RWPE1 (cell line): ENCODE measurements around the gene P4HA2.

ENCODE experiments used
- CTCF ChIA-PET: fragments of 350-600 bp; sonication (Branson Sonifier 250); formaldehyde crosslinking; extraction: SDS; loops from one replicate; lab custom pipeline; 2021; lab: Yijun Ruan, JAX
- POLR2A ChIA-PET: fragments of 400-600 bp; formaldehyde crosslinking; extraction: SDS; loops from one replicate; lab custom pipeline; 2020; ENCODE audit warnings: antibody characterized with exemption; ENCODE audit not compliant: low non-redundant PET; lab: Yijun Ruan, JAX
- DNase-seq: peaks from one replicate; pipeline ENCODE4 v3.0.0; 2012; ENCODE audit warnings: low spot score
- H3K27ac ChIP-seq: fragments of 450-650 bp; 2 replicates; pipeline ENCODE4 v1.5.1; 2017
- CTCF ChIP-seq: fragments of 450-650 bp; conservative IDR thresholded peaks from 2 replicates; pipeline ENCODE4 v1.5.1; 2017; ENCODE audit warnings: low read depth, mild to moderate bottlenecking

Gene P4HA2

GRCh38 chr5:132268769-132269551 is 41.3 kb upstream of the P4HA2 start:
- no peak for DNase-seq
- H3K27ac ChIP-seq: peak overlapping the region; percentile 98
- POLR2A ChIA-PET: interaction anchor here (1.0 kb wide), 1 partner anchor 9 kb away, joined by 3 read pairs; no protein-coding TSS in a partner anchor
- TF ChIP-seq CTCF: no peak
- CTCF ChIA-PET: interaction anchor here (1.0 to 1.3 kb wide), 2 partner anchors 31 to 78 kb away, joined by 3 to 5 read pairs; no protein-coding TSS in a partner anchor

GRCh38 chr5:132267931-132268768 is 40.5 kb upstream of the P4HA2 start:
- peak overlapping the region; percentile 98 for H3K27ac ChIP-seq
- ChIA-PET CTCF (interaction anchor here (0.5 to 1.3 kb wide), 3 partner anchors 10 to 30 kb away, joined by 3 to 6 read pairs (median 5); partner anchors contain the start of gene SLC22A4), POLR2A (no interaction called here)
- no peak for TF ChIP-seq CTCF
- no peak for DNase-seq

- ChIA-PET CTCF (interaction anchor here (0.5 to 1.0 kb wide), 2 partner anchors 10 to 27 kb away, joined by 3 to 6 read pairs; partner anchors contain the start of gene SLC22A4), POLR2A (no interaction called here)
- DNase-seq: no peak
- H3K27ac ChIP-seq: peak overlapping the region; percentile 98
- TF ChIP-seq CTCF: no peak
These were observed 39.6 kb upstream of the P4HA2 start for GRCh38 chr5:132267166-132267739.

GRCh38 chr5:132266836-132267160 is 39.1 kb upstream of the P4HA2 start:
- ChIA-PET POLR2A (no interaction called here), CTCF (no interaction called here)
- no peak for DNase-seq

GRCh38 chr5:132266031-132266835 is 38.6 kb upstream of the P4HA2 start:
- no peak for DNase-seq
- ChIA-PET POLR2A (interaction anchor here (0.6 kb wide), 1 partner anchor 74 kb away, joined by 8 read pairs; no protein-coding TSS in a partner anchor), CTCF (interaction anchor here (0.6 to 2.8 kb wide), 3 partner anchors 28 to 445 kb away, joined by 3 to 15 read pairs (median 4); no protein-coding TSS in a partner anchor)
- peak overlapping the region; percentile 98 for H3K27ac ChIP-seq
- TF ChIP-seq CTCF: no peak

More at GRCh38 chr5:132266836-132267160, 39.1 kb upstream of the P4HA2 start:
- peak overlapping the region; percentile 98 for H3K27ac ChIP-seq
- no peak for TF ChIP-seq CTCF
